Measurements from ENCODE around the gene HOXD9. TPM values are rescaled to one million over a fixed set of nuclear protein-coding genes. Genes with fewer than 3 reads are reported as not detected.

The HOXD9 gene
- polyA plus RNA-seq, 1 donor from 2014 or later, result not detected

DNA sequence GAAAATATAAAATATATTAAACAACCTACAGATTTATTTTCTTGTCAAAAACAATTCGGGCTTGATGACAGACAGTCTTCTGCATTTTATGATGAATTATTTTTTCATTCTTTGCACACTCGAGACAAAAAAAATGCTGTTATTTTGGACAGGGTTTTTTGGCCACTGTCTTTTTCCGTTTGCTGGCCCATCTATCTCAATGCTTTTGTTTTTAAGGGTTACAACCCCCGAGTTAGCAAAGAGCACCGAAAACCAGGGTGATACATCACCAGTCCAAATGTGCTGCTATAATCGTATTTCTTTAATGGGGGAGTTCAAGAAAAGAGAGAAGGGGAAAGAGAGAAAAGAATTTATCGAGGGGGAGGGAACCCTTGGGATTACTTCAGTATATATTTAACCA, 46.5 kb upstream of the HOXD9 start:
- Histone ChIP-seq H3K79me2 (replicated peaks; ENCODE audit: insufficient read depth, low read length) (no peaks in the 10 kb centered on the region), H3K27me3 (ENCODE audit: insufficient read depth, low read depth, low read length) (peaks cover 98% of the 10 kb centered on the region), H3K36me3 (ENCODE audit: insufficient read depth, low read length) (no peaks in the 10 kb centered on the region), H3F3A (ENCODE audit: insufficient read depth, low read length, poor library complexity, severe bottlenecking) (no peaks in the 10 kb centered on the region), H3K9me3 (ENCODE audit: low read length) (peaks cover under 1% of the 10 kb centered on the region), H4K20me1 (ENCODE audit: insufficient read depth) (no peaks in the 10 kb centered on the region), H3K27ac (ENCODE audit: low read length) (no peak overlapping the region), H2AFZ (ENCODE audit: low read depth, low read length) (no peak overlapping the region), H3K4me3 (ENCODE audit: low read length) (no peak overlapping the region), H3K4me2 (ENCODE audit: low read length) (no peak overlapping the region), H3K9ac (ENCODE audit: low read length) (no peak overlapping the region), H3K9me2 (ENCODE audit: insufficient read depth, low read length) (no peaks in the 10 kb centered on the region)
- TF ChIP-seq EP300 (conservative IDR thresholded peaks at IDR 0.05; ENCODE audit: poor library complexity, severe bottlenecking) (no peak), MXI1 (conservative IDR thresholded peaks at IDR 0.05; ENCODE audit: poor library complexity, severe bottlenecking) (no peak), TAF1 (IDR thresholded peaks at IDR 0.05; ENCODE audit: low read depth) (no peak), SMC3 (conservative IDR thresholded peaks at IDR 0.05; ENCODE audit: poor library complexity) (no peak), REST (IDR thresholded peaks at IDR 0.05; ENCODE audit: borderline replicate concordance) (no peak), RAD21 (conservative IDR thresholded peaks at IDR 0.05) (no peak), EZH2 (IDR thresholded peaks at IDR 0.05; ENCODE audit: borderline replicate concordance, insufficient read depth, low read length, poor library complexity, severe bottlenecking) (no peak), POLR2AphosphoS5 (IDR thresholded peaks at IDR 0.05) (no peak)
- TF ChIP-seq, protein P1, sequence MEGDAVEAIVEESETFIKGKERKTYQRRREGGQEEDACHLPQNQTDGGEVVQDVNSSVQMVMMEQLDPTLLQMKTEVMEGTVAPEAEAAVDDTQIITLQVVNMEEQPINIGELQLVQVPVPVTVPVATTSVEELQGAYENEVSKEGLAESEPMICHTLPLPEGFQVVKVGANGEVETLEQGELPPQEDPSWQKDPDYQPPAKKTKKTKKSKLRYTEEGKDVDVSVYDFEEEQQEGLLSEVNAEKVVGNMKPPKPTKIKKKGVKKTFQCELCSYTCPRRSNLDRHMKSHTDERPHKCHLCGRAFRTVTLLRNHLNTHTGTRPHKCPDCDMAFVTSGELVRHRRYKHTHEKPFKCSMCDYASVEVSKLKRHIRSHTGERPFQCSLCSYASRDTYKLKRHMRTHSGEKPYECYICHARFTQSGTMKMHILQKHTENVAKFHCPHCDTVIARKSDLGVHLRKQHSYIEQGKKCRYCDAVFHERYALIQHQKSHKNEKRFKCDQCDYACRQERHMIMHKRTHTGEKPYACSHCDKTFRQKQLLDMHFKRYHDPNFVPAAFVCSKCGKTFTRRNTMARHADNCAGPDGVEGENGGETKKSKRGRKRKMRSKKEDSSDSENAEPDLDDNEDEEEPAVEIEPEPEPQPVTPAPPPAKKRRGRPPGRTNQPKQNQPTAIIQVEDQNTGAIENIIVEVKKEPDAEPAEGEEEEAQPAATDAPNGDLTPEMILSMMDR (IDR thresholded peaks at IDR 0.05; ENCODE audit: poor library complexity, severe bottlenecking), result no peak

GRCh38 chr2:176076796-176077195, 45.7 kb upstream of the HOXD9 start:
- Histone ChIP-seq H3K4me2 (ENCODE audit: low read length) (no peak overlapping the region), H4K20me1 (ENCODE audit: insufficient read depth) (no peaks in the 10 kb centered on the region), H3K9me2 (ENCODE audit: insufficient read depth, low read length) (no peaks in the 10 kb centered on the region), H2AFZ (ENCODE audit: low read depth, low read length) (no peak overlapping the region), H3K79me2 (replicated peaks; ENCODE audit: insufficient read depth, low read length) (no peaks in the 10 kb centered on the region), H3F3A (ENCODE audit: insufficient read depth, low read length, poor library complexity, severe bottlenecking) (no peaks in the 10 kb centered on the region), H3K36me3 (ENCODE audit: insufficient read depth, low read length) (no peaks in the 10 kb centered on the region), H3K4me3 (ENCODE audit: low read length) (no peak overlapping the region), H3K27me3 (ENCODE audit: insufficient read depth, low read depth, low read length) (peaks cover 98% of the 10 kb centered on the region), H3K9me3 (ENCODE audit: low read length) (no peaks in the 10 kb centered on the region), H3K9ac (ENCODE audit: low read length) (no peak overlapping the region), H3K27ac (ENCODE audit: low read length) (no peak overlapping the region)
- TF ChIP-seq POLR2AphosphoS5 (IDR thresholded peaks at IDR 0.05) (no peak), REST (IDR thresholded peaks at IDR 0.05; ENCODE audit: borderline replicate concordance) (no peak), SMC3 (conservative IDR thresholded peaks at IDR 0.05; ENCODE audit: poor library complexity) (no peak), TAF1 (IDR thresholded peaks at IDR 0.05; ENCODE audit: low read depth) (no peak), EP300 (conservative IDR thresholded peaks at IDR 0.05; ENCODE audit: poor library complexity, severe bottlenecking) (no peak)
- TF ChIP-seq, protein P1 (IDR thresholded peaks at IDR 0.05; ENCODE audit: poor library complexity, severe bottlenecking), result no peak

Measured in neural cell (in vitro differentiated cells).